ENCODE measurements around the gene FBXW10. TPM values are rescaled to one million over a fixed set of nuclear protein-coding genes. Genes with fewer than 3 reads are reported as not detected.
"Not testable (repeated sequence)": the region's sequence is repeated elsewhere in the genome, so short reads cannot be mapped to it uniquely, and the experiment has no call there.

FBXW10 gene
- total RNA-seq, 1 donor from 2014 or later, result not detected

GRCh38 chr17:18771066-18771465 is 27.2 kb downstream of the FBXW10 start:
- H3K4me1 Mint-ChIP-seq (ENCODE audit: low read depth); H3K9me3 Mint-ChIP-seq; intact Hi-C loops (cut with micrococcal nuclease); H3K27me3 Mint-ChIP-seq (ENCODE audit: insufficient read depth); H3K36me3 Mint-ChIP-seq (ENCODE audit: low read depth); H3K4me3 Mint-ChIP-seq; H3K27ac Mint-ChIP-seq; DNase-seq (ENCODE audit: low spot score): not testable (repeated sequence)

GRCh38 chr17:18772471-18772870 is 28.6 kb downstream of the FBXW10 start:
- no peak overlapping the region for H3K27ac Mint-ChIP-seq
- H3K4me1 Mint-ChIP-seq (ENCODE audit: low read depth), result no peaks in the 10 kb centered on the region
- H3K36me3 Mint-ChIP-seq (ENCODE audit: low read depth), result no peaks in the 10 kb centered on the region
- peaks cover 7% of the 10 kb centered on the region for H3K27me3 Mint-ChIP-seq (ENCODE audit: insufficient read depth)
- intact Hi-C loops (cut with micrococcal nuclease), result no loop called here
- H3K9me3 Mint-ChIP-seq, result no peaks in the 10 kb centered on the region
- H3K4me3 Mint-ChIP-seq, result no peak overlapping the region
- no peak for DNase-seq (ENCODE audit: low spot score)

GRCh38 chr17:18780991-18781718 is 37.3 kb downstream of the FBXW10 start, which contains the start of gene TVP23B:
Gene TVP23B, plus strand, starts transcription at chr17:18781183. Its CDS starts 111 bp downstream, at chr17:18781294.
- DNase-seq (ENCODE audit: low spot score), result peak; percentile 84
- not testable (repeated sequence) for H3K36me3 Mint-ChIP-seq (ENCODE audit: low read depth); H3K27me3 Mint-ChIP-seq (ENCODE audit: insufficient read depth); H3K9me3 Mint-ChIP-seq
- Mint-ChIP-seq H3K4me3 (peak within 1 kb of the TSS; percentile 92), H3K4me1 (ENCODE audit: low read depth) (peaks cover 22% of the 10 kb centered on the region), H3K27ac (peak within 1 kb of the TSS; percentile 98)
- intact Hi-C loops (cut with micrococcal nuclease), result loop anchor here (1.0 to 10.0 kb wide), 2 partner anchors 77 to 156 kb away; partner anchors contain the start of gene PRPSAP2

- intact Hi-C loops (cut with micrococcal nuclease), result loop anchor here (1.0 to 10.0 kb wide), 2 partner anchors 76 to 157 kb away; partner anchors contain the start of gene PRPSAP2
- not testable (repeated sequence) for DNase-seq (ENCODE audit: low spot score); H3K36me3 Mint-ChIP-seq (ENCODE audit: low read depth); H3K27me3 Mint-ChIP-seq (ENCODE audit: insufficient read depth); H3K9me3 Mint-ChIP-seq
- H3K4me3 Mint-ChIP-seq, result peak overlapping the region; percentile 81
- H3K27ac Mint-ChIP-seq, result peak overlapping the region; percentile 76
- H3K4me1 Mint-ChIP-seq (ENCODE audit: low read depth), result peaks cover 23% of the 10 kb centered on the region
Measured at GRCh38 chr17:18781805-18782204, 38.0 kb downstream of the FBXW10 start.

GRCh38 chr17:18785933-18786332 is 42.1 kb downstream of the FBXW10 start:
- H3K9me3 Mint-ChIP-seq; H3K27ac Mint-ChIP-seq; H3K27me3 Mint-ChIP-seq (ENCODE audit: insufficient read depth); H3K4me3 Mint-ChIP-seq; DNase-seq (ENCODE audit: low spot score): not testable (repeated sequence)
- peaks cover 16% of the 10 kb centered on the region for H3K36me3 Mint-ChIP-seq (ENCODE audit: low read depth)
- peaks cover 28% of the 10 kb centered on the region for H3K4me1 Mint-ChIP-seq (ENCODE audit: low read depth)
- intact Hi-C loops (cut with micrococcal nuclease), result loop anchor here (10.0 kb wide), 1 partner anchor 161 kb away; no protein-coding TSS in a partner anchor

GRCh38 chr17:18786890-18787289 is 43.0 kb downstream of the FBXW10 start:
- not testable (repeated sequence) for H3K9me3 Mint-ChIP-seq; H3K27me3 Mint-ChIP-seq (ENCODE audit: insufficient read depth); H3K27ac Mint-ChIP-seq; DNase-seq (ENCODE audit: low spot score); H3K4me3 Mint-ChIP-seq
- peaks cover 28% of the 10 kb centered on the region for H3K4me1 Mint-ChIP-seq (ENCODE audit: low read depth)
- intact Hi-C loops (cut with micrococcal nuclease), result loop anchor here (10.0 kb wide), 1 partner anchor 162 kb away; no protein-coding TSS in a partner anchor
- H3K36me3 Mint-ChIP-seq (ENCODE audit: low read depth), result peaks cover 17% of the 10 kb centered on the region

- H3K27ac Mint-ChIP-seq; H3K9me3 Mint-ChIP-seq; H3K4me3 Mint-ChIP-seq; H3K27me3 Mint-ChIP-seq (ENCODE audit: insufficient read depth); DNase-seq (ENCODE audit: low spot score); intact Hi-C loops (cut with micrococcal nuclease): not testable (repeated sequence)
- peaks cover 21% of the 10 kb centered on the region for H3K4me1 Mint-ChIP-seq (ENCODE audit: low read depth)
- H3K36me3 Mint-ChIP-seq (ENCODE audit: low read depth), result peaks cover 14% of the 10 kb centered on the region
Measured at GRCh38 chr17:18791402-18791801, 47.5 kb downstream of the FBXW10 start.

- DNase-seq (ENCODE audit: low spot score); H3K27ac Mint-ChIP-seq; H3K9me3 Mint-ChIP-seq; intact Hi-C loops (cut with micrococcal nuclease); H3K27me3 Mint-ChIP-seq (ENCODE audit: insufficient read depth); H3K4me3 Mint-ChIP-seq: not testable (repeated sequence)
- H3K36me3 Mint-ChIP-seq (ENCODE audit: low read depth), result peaks cover 16% of the 10 kb centered on the region
- peaks cover 14% of the 10 kb centered on the region for H3K4me1 Mint-ChIP-seq (ENCODE audit: low read depth)
Measured at GRCh38 chr17:18794841-18795240, 51.0 kb downstream of the FBXW10 start.

GRCh38 chr17:18796887-18797286 is 53.0 kb downstream of the FBXW10 start:
- H3K9me3 Mint-ChIP-seq; H3K27me3 Mint-ChIP-seq (ENCODE audit: insufficient read depth); intact Hi-C loops (cut with micrococcal nuclease); H3K4me1 Mint-ChIP-seq (ENCODE audit: low read depth); DNase-seq (ENCODE audit: low spot score); H3K27ac Mint-ChIP-seq; H3K4me3 Mint-ChIP-seq: not testable (repeated sequence)
- H3K36me3 Mint-ChIP-seq (ENCODE audit: low read depth), result peaks cover 20% of the 10 kb centered on the region

DNA sequence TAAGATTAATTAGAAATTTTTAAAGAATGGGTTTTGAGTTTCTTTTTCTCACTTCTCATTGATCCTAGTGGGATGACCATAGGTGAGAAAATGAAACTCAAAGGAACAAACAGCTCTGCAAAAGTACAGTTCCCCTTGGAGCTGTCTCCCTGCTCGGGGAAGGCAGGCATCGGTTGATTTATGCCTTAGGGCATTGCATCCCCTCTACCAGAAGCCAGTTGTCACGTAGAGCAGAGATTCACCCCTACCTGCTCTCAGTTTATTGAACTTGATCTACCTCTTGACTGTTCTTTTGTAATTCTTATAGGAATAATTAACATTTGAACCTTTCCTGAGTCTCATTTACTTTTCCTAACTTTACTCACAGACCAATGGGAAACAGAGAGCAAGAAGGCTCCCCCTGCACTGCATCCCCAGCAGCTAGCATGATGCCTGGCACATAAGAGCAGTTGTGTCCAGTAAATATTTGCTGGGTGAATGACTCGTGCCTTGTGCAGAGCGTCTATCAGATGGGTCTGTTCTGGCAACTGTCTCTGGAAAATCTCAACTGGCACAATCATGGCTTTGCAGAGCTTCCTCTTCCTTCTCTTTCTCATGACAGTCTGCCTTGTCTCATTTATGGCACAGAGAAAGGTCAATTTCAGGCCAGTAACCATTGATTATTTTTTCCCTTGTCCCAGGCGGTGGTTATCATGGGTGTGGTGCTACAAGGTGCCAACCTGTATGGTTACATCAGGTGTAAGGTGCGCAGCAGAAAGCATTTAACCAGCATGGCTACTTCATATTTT is 59.8 kb downstream of the FBXW10 start:
- H3K9me3 Mint-ChIP-seq; H3K4me1 Mint-ChIP-seq (ENCODE audit: low read depth); intact Hi-C loops (cut with micrococcal nuclease); H3K27me3 Mint-ChIP-seq (ENCODE audit: insufficient read depth); DNase-seq (ENCODE audit: low spot score); H3K27ac Mint-ChIP-seq; H3K4me3 Mint-ChIP-seq: not testable (repeated sequence)
- H3K36me3 Mint-ChIP-seq (ENCODE audit: low read depth), result peaks cover 23% of the 10 kb centered on the region

DNA sequence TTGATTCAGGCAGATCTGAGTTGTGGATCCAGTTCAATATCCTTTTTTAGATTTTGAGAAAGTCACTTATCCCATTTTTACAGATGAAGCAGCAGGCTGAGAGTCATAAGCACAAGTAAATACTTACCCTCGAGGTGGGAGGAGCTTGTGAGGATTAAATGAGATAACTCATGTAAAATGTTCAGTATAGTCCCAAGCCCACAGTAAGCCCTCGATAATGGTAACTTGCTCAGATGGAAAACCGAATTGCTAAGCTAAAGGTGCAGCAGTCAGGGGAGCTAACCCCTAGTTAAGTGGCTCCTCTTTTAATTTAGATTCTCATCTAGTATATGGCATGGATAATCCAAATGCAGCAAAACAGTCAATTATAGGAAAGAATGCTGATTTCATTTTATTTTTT is 72.1 kb downstream of the FBXW10 start:
- intact Hi-C loops (cut with micrococcal nuclease); H3K27me3 Mint-ChIP-seq (ENCODE audit: insufficient read depth); H3K9me3 Mint-ChIP-seq: not testable (repeated sequence)

GRCh38 chr17:18816489-18817371 is 72.9 kb downstream of the FBXW10 start:
- H3K9me3 Mint-ChIP-seq; intact Hi-C loops (cut with micrococcal nuclease); H3K27me3 Mint-ChIP-seq (ENCODE audit: insufficient read depth); H3K36me3 Mint-ChIP-seq (ENCODE audit: low read depth); H3K27ac Mint-ChIP-seq; H3K4me3 Mint-ChIP-seq: not testable (repeated sequence)
- peaks cover 10% of the 10 kb centered on the region for H3K4me1 Mint-ChIP-seq (ENCODE audit: low read depth)
- peak; percentile 35 for DNase-seq (ENCODE audit: low spot score)

More for the DNA sequence above, 72.1 kb downstream of the FBXW10 start:
- H3K4me3 Mint-ChIP-seq; H3K36me3 Mint-ChIP-seq (ENCODE audit: low read depth); DNase-seq (ENCODE audit: low spot score); H3K27ac Mint-ChIP-seq: not testable (repeated sequence)
- H3K4me1 Mint-ChIP-seq (ENCODE audit: low read depth), result peaks cover 10% of the 10 kb centered on the region
